ENCODE data around the gene TSPEAR. TPM values are rescaled to one million over a fixed set of nuclear protein-coding genes. Genes with fewer than 3 reads are reported as not detected.
A peak's percentile ranks its signal among the peaks of the same experiment; 100 is the strongest.

Gene TSPEAR
- total RNA-seq, 1 experiment from 2014 or later = 2.1 TPM

- CTCF ChIA-PET = interaction anchor here (1.0 to 3.3 kb wide), 4 partner anchors 22 to 261 kb away, joined by 3 to 13 read pairs (median 4); no protein-coding TSS in a partner anchor
These were observed 179.5 kb downstream of the TSPEAR start for GRCh38 chr21:44531606-44532564.

More at GRCh38 chr21:44531606-44532564, 179.5 kb downstream of the TSPEAR start:
- Mint-ChIP-seq H3K36me3 (0 out of 2 replicates have a peak, but pooled peaks cover 2% of the 10 kb centered on the region), H3K27ac (peak overlapping the region; percentile 13; the same call in 1 of the 2 replicates), H3K9me3 (peaks cover 7% of the 10 kb centered on the region), H3K27me3 (ENCODE audit: low read depth) (no peaks in the 10 kb centered on the region), H3K4me3 (no peak overlapping the region), H3K4me1 (peaks cover 2% of the 10 kb centered on the region; the same call in 1 of the 2 replicates)
- DNase-seq (ENCODE audit: low spot score) = peak; percentile 6
- no peak for ATAC-seq
- POLR2A ChIA-PET = interaction anchor here (1.1 kb wide), 1 partner anchor 11 kb away, joined by 3 read pairs; no protein-coding TSS in a partner anchor
- TF ChIP-seq, protein P1, sequence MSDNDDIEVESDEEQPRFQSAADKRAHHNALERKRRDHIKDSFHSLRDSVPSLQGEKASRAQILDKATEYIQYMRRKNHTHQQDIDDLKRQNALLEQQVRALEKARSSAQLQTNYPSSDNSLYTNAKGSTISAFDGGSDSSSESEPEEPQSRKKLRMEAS (CRISPR knock-in tag; IDR thresholded peaks at IDR 0.05) = no peak
- TF ChIP-seq, protein P2, sequence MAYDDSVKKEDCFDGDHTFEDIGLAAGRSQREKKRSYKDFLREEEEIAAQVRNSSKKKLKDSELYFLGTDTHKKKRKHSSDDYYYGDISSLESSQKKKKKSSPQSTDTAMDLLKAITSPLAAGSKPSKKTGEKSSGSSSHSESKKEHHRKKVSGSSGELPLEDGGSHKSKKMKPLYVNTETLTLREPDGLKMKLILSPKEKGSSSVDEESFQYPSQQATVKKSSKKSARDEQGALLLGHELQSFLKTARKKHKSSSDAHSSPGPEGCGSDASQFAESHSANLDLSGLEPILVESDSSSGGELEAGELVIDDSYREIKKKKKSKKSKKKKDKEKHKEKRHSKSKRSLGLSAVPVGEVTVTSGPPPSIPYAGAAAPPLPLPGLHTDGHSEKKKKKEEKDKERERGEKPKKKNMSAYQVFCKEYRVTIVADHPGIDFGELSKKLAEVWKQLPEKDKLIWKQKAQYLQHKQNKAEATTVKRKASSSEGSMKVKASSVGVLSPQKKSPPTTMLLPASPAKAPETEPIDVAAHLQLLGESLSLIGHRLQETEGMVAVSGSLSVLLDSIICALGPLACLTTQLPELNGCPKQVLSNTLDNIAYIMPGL (CRISPR knock-in tag; IDR thresholded peaks at IDR 0.05) = no peak
- no peak for TF ChIP-seq PRDM15 (CRISPR knock-in tag; IDR thresholded peaks at IDR 0.05)
- TF ChIP-seq SMAD4 (CRISPR knock-in tag; IDR thresholded peaks at IDR 0.05) = no peak
- TF ChIP-seq ZNF416 (CRISPR knock-in tag; IDR thresholded peaks at IDR 0.05) = no peak
- no peak for TF ChIP-seq SMAD3 (CRISPR knock-in tag; IDR thresholded peaks at IDR 0.05; ENCODE audit: borderline replicate concordance)
- TF ChIP-seq NFATC4 (CRISPR knock-in tag; IDR thresholded peaks at IDR 0.05) = no peak
- no peak for TF ChIP-seq SOX15 (CRISPR knock-in tag; IDR thresholded peaks at IDR 0.05)
- TF ChIP-seq ZSCAN18 (CRISPR knock-in tag; IDR thresholded peaks at IDR 0.05) = no peak
- no peak for TF ChIP-seq USF1 (CRISPR knock-in tag; IDR thresholded peaks at IDR 0.05)
- TF ChIP-seq, protein P3, sequence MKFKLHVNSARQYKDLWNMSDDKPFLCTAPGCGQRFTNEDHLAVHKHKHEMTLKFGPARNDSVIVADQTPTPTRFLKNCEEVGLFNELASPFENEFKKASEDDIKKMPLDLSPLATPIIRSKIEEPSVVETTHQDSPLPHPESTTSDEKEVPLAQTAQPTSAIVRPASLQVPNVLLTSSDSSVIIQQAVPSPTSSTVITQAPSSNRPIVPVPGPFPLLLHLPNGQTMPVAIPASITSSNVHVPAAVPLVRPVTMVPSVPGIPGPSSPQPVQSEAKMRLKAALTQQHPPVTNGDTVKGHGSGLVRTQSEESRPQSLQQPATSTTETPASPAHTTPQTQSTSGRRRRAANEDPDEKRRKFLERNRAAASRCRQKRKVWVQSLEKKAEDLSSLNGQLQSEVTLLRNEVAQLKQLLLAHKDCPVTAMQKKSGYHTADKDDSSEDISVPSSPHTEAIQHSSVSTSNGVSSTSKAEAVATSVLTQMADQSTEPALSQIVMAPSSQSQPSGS (CRISPR knock-in tag; IDR thresholded peaks at IDR 0.05; ENCODE audit: borderline replicate concordance, low read depth) = no peak
- TF ChIP-seq ZNF121 (CRISPR knock-in tag; IDR thresholded peaks at IDR 0.05) = no peak
